Ascending aorta (tissue), 2 donors: ENCODE data around the gene SEMA4F. TPM values are rescaled to one million over a fixed set of nuclear protein-coding genes. Genes with fewer than 3 reads are reported as not detected.

Source experiments
- DNase-seq, 2 donors: peaks; one replicate each; pipeline ENCODE4 v3.0.0-alpha.2; 2019; ENCODE audit warnings: low spot score in 2 of 2
- H3K27ac ChIP-seq, 2 donors: fragments of 200-600 bp; sonication (generic); one replicate each; pipeline ENCODE4 v1.5.1; 2016 to 2017; ENCODE audit warnings: mild to moderate bottlenecking in 1 of 2
- H3K27me3 ChIP-seq: fragments of 200-600 bp; sonication (generic); one replicate; pipeline ENCODE4 v1.5.1; 2017
- H3K36me3 ChIP-seq, 2 donors: fragments of 200-600 bp; sonication (generic); one replicate each; pipeline ENCODE4 v1.5.1; 2016
- H3K4me1 ChIP-seq, 2 donors: fragments of 200-600 bp; sonication (generic); one replicate each; pipeline ENCODE4 v1.5.1; 2016 to 2017; ENCODE audit warnings: mild to moderate bottlenecking in 1 of 2
- H3K4me3 ChIP-seq, 2 donors: fragments of 200-600 bp; sonication (generic); one replicate each; pipeline ENCODE4 v1.5.1; 2016 to 2017; ENCODE audit warnings: mild to moderate bottlenecking in 1 of 2
- H3K9me3 ChIP-seq, 2 donors: fragments of 200-600 bp; sonication (generic); one replicate each; pipeline ENCODE4 v1.5.1; 2016
- CTCF ChIP-seq, 3 experiments: fragments of 200-600 bp in 2 of 3; fragments of 450-650 bp in 1 of 3; sonication (generic) in 2 of 3; IDR thresholded peaks; one replicate each; pipeline ENCODE4 v1.5.1; 2016 to 2019; ENCODE audit warnings: antibody characterized with exemption in 3 of 3, mild to moderate bottlenecking in 1 of 3, moderate library complexity in 1 of 3
- intact Hi-C: fragments of 100-400 bp; cut with DNase I; formaldehyde crosslinking; loops from one replicate; pipeline ENCODE4 v1.15.1; 2023
- total RNA-seq: library from RNA; depleted of rRNA; stranded (reverse); fragments of >200 nt; gene quantifications from one replicate; pipeline ENCODE4 v1.1.0, GENCODE V29; 2016

SEMA4F gene
- total RNA-seq, 1 donor from 2014 or later: 0.32 TPM

GRCh38 chr2:74689671-74690070, 35.6 kb downstream of the SEMA4F start:
- Histone ChIP-seq H3K4me1 (no peaks in the 10 kb centered on the region), H3K36me3 (no peaks in the 10 kb centered on the region), H3K27ac (no peak overlapping the region), H3K27me3 (no peaks in the 10 kb centered on the region), H3K9me3 (no peaks in the 10 kb centered on the region), H3K4me3 (no peak overlapping the region)
- DNase-seq: no peak
- intact Hi-C loops: loop anchor here (1.0 to 10.0 kb wide), 2 partner anchors 187 to 715 kb away; no protein-coding TSS in a partner anchor
- TF ChIP-seq CTCF (IDR thresholded peaks at IDR 0.05): no peak

- Histone ChIP-seq H3K36me3 (no peaks in the 10 kb centered on the region), H3K9me3 (no peaks in the 10 kb centered on the region), H3K27me3 (no peaks in the 10 kb centered on the region), H3K27ac (no peak overlapping the region), H3K4me3 (no peak overlapping the region), H3K4me1 (no peaks in the 10 kb centered on the region)
- TF ChIP-seq CTCF (IDR thresholded peaks at IDR 0.05): peak; percentile 33 to 69 (median 36)
- no peak for DNase-seq
- intact Hi-C loops: loop anchor here (1.0 to 10.0 kb wide), 2 partner anchors 186 to 714 kb away; no protein-coding TSS in a partner anchor
Observed at GRCh38 chr2:74690571-74690970, 36.5 kb downstream of the SEMA4F start.

- H3K27me3 ChIP-seq: no peaks in the 10 kb centered on the region
- H3K27ac ChIP-seq: no peak overlapping the region
- H3K36me3 ChIP-seq: no peaks in the 10 kb centered on the region
- no peak overlapping the region for H3K4me3 ChIP-seq
- H3K9me3 ChIP-seq: no peaks in the 10 kb centered on the region
- no peak for TF ChIP-seq CTCF (IDR thresholded peaks at IDR 0.05)
- no peak for DNase-seq
- no peaks in the 10 kb centered on the region for H3K4me1 ChIP-seq
- intact Hi-C loops: loop anchor here (10.0 kb wide), 1 partner anchor 713 kb away; no protein-coding TSS in a partner anchor
Observed at GRCh38 chr2:74691929-74692328, 37.9 kb downstream of the SEMA4F start.

GRCh38 chr2:74693213-74693612, 39.2 kb downstream of the SEMA4F start:
- DNase-seq: no peak
- intact Hi-C loops: loop anchor here (10.0 kb wide), 1 partner anchor 712 kb away; no protein-coding TSS in a partner anchor
- Histone ChIP-seq H3K4me1 (no peaks in the 10 kb centered on the region), H3K36me3 (no peaks in the 10 kb centered on the region), H3K27ac (no peak overlapping the region), H3K27me3 (no peaks in the 10 kb centered on the region), H3K9me3 (no peaks in the 10 kb centered on the region), H3K4me3 (no peak overlapping the region)
- TF ChIP-seq CTCF (IDR thresholded peaks at IDR 0.05): no peak

- no peaks in the 10 kb centered on the region for H3K4me1 ChIP-seq
- intact Hi-C loops: loop anchor here (10.0 kb wide), 1 partner anchor 711 kb away; no protein-coding TSS in a partner anchor
- no peak overlapping the region for H3K27ac ChIP-seq
- no peak overlapping the region for H3K4me3 ChIP-seq
- H3K27me3 ChIP-seq: no peaks in the 10 kb centered on the region
- DNase-seq: no peak
- no peak for TF ChIP-seq CTCF (IDR thresholded peaks at IDR 0.05)
- no peaks in the 10 kb centered on the region for H3K36me3 ChIP-seq
- H3K9me3 ChIP-seq: no peaks in the 10 kb centered on the region
Observed at GRCh38 chr2:74693668-74694067, 39.6 kb downstream of the SEMA4F start.

- Histone ChIP-seq H3K27me3 (no peaks in the 10 kb centered on the region), H3K9me3 (no peaks in the 10 kb centered on the region), H3K4me1 (no peaks in the 10 kb centered on the region), H3K27ac (no peak overlapping the region), H3K4me3 (no peak overlapping the region), H3K36me3 (no peaks in the 10 kb centered on the region)
- DNase-seq: no peak
- TF ChIP-seq CTCF (IDR thresholded peaks at IDR 0.05): no peak
- intact Hi-C loops: loop anchor here (10.0 kb wide), 1 partner anchor 711 kb away; no protein-coding TSS in a partner anchor
Observed at GRCh38 chr2:74694281-74694680, 40.2 kb downstream of the SEMA4F start.
